ENCODE measurements around the gene SART1. TPM values are rescaled to one million over a fixed set of nuclear protein-coding genes. Genes with fewer than 3 reads are reported as not detected.

Gene SART1
- total RNA-seq, 1 donor from 2014 or later, result 28.8 TPM

DNA sequence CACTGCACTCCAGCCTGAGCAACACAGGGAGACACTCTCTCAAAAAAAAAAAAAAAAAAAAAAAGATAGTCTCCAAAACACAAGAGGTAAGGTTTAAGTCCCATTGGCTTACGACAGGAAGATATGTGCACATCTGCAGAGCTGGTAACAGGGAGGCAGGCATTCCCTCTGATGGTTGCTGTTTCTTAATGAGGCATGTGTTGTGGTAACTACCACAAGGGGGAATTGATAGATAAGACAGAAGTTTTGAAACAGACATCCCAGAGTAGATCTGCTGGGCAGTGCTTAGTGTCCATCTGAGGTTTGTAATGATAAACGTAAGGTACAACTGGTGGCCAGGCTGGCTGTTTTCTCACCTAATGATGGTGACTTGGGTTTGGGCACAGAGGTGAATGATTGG is 35.8 kb downstream of the SART1 start:
- DNase-seq (ENCODE audit: low read depth), result no peak
- no peak for TF ChIP-seq CTCF (conservative IDR thresholded peaks at IDR 0.05; ENCODE audit: low read depth, low read length)
- no peak overlapping the region for H3K4me3 ChIP-seq (ENCODE audit: low read depth, low read length)

DNA sequence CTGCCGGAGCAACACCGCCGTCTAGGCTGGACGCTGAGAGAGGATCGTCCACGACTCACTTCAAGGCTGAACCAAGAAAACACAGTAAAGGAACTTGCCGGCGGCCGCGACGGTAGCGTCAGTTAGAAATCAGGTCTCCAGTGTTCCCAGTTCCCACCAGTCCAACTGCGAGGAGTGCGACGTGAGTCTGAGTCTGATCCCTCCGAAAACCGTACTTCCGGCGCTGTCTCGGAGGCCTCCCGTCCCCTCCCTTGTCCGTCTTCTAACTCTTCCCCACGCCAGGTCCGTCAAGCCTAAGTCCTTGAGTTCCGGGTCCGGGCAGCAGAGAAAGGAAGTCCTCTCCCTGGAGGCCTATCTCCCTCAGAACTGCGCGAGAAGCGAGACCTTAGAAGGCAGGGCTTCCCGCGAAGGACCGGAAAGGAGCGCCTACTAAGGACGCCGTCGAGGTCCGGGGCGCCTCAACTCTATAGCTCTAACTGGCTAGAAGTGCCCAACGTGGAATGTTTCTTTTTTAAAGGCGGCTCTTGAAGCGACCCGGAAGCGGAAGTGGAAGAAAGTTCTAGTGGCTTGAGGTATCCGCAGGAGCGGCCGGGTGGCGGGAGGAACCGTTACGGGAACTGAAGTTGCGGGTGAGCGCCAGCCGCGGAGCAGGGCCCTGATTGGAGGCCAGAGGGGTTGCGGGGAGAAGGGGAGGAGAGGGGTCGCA is 40.6 kb downstream of the SART1 start, which contains the start of the genes BANF1 and EIF1AD:
Gene BANF1 (plus strand): TSS at position 562 of the 706 bp plus-strand sequence. CDS start 748 bp downstream, outside the sequence.
Gene EIF1AD (minus strand): TSS at position 216 of the 706 bp plus-strand sequence. CDS start 1,768 bp downstream, outside the sequence.
- peak within 1 kb of the TSS; percentile 92 for H3K4me3 ChIP-seq (ENCODE audit: low read depth, low read length)
- TF ChIP-seq CTCF (conservative IDR thresholded peaks at IDR 0.05; ENCODE audit: low read depth, low read length), result no peak
- peak; percentile 91 for DNase-seq (ENCODE audit: low read depth)

DNA sequence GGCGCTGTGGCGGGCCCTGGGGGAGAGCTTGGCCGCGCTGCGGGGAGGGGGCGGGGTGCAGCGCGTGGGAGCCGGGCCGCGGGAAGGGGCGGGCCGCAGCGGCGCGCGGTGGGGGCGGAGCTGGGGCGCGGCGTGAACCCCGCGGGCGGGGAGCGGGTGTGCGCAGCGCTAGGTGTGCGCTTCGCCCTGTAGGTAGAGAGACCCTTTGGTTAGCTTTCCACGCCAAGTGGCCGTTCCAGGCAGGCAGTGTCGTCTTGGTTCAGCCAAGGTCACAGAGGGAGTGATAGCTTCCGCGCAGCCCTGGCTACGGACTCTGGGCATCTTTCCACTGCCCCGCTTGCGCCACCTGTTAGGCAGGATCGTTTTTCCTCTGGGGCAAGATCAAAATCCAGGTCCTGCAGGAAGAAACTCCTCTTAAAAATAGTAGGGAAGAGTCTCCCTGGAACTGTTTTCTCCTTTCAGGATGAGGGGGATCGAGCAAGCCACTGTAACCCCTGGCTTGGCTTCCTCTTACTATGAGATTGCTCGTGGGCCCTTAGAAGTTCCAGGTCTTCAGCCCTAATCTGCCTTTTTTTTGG is 41.2 kb downstream of the SART1 start:
- peak overlapping the region; percentile 92 for H3K4me3 ChIP-seq (ENCODE audit: low read depth, low read length)
- TF ChIP-seq CTCF (conservative IDR thresholded peaks at IDR 0.05; ENCODE audit: low read depth, low read length), result peak; percentile 30
- no peak for DNase-seq (ENCODE audit: low read depth)

GRCh38 chr11:66003291-66003690 is 41.8 kb downstream of the SART1 start:
- TF ChIP-seq CTCF (conservative IDR thresholded peaks at IDR 0.05; ENCODE audit: low read depth, low read length), result no peak
- peak overlapping the region; percentile 92 for H3K4me3 ChIP-seq (ENCODE audit: low read depth, low read length)
- DNase-seq (ENCODE audit: low read depth), result no peak

- DNase-seq (ENCODE audit: low read depth), result no peak
- no peak for TF ChIP-seq CTCF (conservative IDR thresholded peaks at IDR 0.05; ENCODE audit: low read depth, low read length)
- no peak overlapping the region for H3K4me3 ChIP-seq (ENCODE audit: low read depth, low read length)
Measured at GRCh38 chr11:66004186-66004585, 42.7 kb downstream of the SART1 start.

- TF ChIP-seq CTCF (conservative IDR thresholded peaks at IDR 0.05; ENCODE audit: low read depth, low read length), result no peak
- no peak overlapping the region for H3K4me3 ChIP-seq (ENCODE audit: low read depth, low read length)
- no peak for DNase-seq (ENCODE audit: low read depth)
Measured at GRCh38 chr11:66006134-66006890, 44.8 kb downstream of the SART1 start.
